Adrenal gland (tissue), 5 donors: ENCODE results near the gene RAPGEF2.

Experiments used
- CTCF ChIP-seq, 6 experiments: fragments of 450-650 bp in 4 of 6; fragments of 200-600 bp in 2 of 6; sonication (generic) in 1 of 6; IDR thresholded peaks; 1 replicate in 5 of 6; 2 replicates in 1 of 6; pipeline versions ENCODE4 v1.5.1 to v1.8.0; 2016 to 2021; ENCODE audit warnings: antibody characterized with exemption in 6 of 6, mild to moderate bottlenecking in 2 of 6, moderate library complexity in 1 of 6
- POLR2A ChIP-seq, 2 donors: fragments of 450-650 bp; IDR thresholded peaks; one replicate each; pipeline ENCODE4 v1.6.1; 2017; ENCODE audit warnings: antibody characterized with exemption in 2 of 2, mild to moderate bottlenecking in 2 of 2, moderate library complexity in 1 of 2
- donor health status: DM: no; HTN: no; CAD: no.

GRCh38 chr4:159173886-159174285 lies 71.0 kb downstream of the RAPGEF2 start:
- no peak for TF ChIP-seq CTCF (IDR thresholded peaks at IDR 0.05)
- no peak for TF ChIP-seq POLR2A (IDR thresholded peaks at IDR 0.05)
